ENCODE results near the gene ANKZF1.

ANKZF1 gene

DNA sequence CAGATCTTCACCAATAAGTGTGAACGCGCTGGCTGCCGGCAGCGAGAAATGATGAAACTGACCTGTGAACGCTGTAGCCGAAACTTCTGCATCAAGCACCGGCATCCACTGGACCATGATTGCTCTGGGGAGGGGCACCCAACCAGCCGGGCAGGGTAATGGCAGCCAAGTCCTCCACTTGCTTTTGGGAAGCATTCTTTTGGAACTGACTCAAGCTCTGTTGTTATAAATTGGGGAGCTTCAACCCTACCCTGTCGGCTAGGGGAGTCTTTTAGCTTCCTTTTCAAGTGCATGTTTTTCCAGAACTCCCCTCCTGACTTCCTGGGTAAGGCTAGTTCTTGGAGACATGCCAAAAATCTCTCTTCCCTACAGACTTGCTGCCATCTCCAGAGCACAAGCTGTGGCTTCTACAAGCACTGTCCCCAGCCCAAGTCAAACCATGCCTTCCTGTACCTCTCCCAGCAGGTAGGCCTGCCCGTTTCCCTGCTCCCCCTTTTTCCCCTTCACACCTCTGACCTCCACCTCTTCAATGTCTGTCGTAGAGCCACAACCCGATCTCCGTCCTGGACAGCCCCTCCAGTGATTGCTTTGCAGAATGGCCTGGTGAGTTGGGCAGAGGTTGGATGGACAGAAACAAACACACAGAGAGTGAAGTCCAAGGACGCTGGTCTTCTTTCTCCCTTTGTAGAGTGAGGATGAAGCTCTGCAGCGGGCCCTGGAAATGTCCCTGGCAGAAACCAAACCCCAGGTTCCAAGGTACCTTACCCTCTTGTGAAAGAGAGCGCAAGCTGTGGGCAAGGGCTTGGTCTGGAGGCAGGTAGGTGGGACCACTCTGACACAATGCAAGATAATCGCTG, 21.5 kb upstream of the ANKZF1 start:
- DNase-seq (ENCODE audit: low spot score), result peak; percentile 37

DNA sequence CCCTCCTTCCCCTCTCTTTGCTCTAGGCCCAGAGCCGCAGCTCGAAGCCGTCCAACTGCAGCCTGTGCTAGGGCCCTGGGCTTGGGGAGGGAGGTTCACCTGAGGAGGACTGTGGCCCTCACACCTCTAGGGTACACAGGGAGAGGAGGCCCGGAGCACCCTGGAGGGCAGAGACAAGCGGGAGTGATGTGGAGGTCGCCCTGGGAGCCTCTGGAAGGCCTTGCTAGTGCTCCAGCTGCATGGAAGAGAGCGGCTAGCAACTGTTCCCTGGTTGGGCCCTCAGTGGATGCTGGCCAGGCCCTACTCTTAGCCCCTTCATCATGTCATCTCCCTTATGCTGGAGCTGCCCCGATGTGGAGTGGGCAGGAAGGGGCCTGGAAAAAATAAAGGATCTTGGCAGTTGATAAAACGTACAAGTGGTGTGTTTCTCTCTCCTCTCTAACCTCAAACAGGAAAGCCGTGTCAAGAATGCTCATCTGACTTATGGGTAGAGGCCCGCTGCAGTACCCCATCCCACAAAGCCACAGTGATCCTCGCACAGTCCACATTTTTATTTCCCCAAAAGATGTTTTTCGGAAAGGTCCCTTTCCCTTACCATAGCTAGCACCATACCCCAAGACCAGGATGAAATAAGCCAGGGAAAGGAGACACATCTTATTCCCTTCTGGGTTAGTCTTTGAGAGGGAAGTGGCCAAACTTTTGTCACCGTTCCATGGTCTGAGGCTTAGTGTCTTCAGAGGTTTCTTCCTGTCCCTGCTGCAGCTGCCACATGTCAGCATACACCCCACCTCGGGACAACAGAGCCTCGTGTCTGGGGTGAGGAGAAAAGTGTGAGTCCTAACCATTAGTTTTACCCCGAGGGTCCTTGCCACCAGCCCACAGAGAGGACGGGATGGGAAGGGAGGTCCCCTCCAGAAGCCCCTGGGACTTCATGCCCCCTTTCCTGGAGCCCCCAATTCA, 20.1 kb upstream of the ANKZF1 start:
- no peak for DNase-seq (ENCODE audit: low spot score)

GRCh38 chr2:219210196-219210885, 19.3 kb upstream of the ANKZF1 start:
- no peak for DNase-seq (ENCODE audit: low spot score)

DNA sequence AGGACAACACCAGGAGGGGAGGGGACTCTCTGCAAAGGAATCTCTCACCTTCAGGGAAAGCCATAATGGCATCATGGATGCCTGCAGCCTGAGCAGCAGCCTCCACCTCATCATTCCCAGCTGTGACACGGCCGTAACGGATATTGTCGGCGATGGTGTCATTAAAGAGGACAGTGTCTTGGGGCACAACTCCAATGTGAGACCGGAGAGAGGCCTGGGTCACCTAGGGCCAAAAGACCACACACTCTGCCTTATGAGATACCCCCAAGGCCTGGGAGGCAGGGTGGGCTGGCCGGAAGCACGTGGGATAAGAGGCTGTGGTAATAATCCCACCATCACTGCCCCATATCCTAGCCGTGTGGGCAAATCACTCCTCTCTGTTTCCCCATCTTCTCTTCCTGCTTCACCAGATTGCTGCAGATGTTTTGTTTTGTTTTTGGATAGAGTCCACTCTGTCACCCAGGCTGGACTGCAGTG, 18.7 kb upstream of the ANKZF1 start:
- no peak for DNase-seq (ENCODE audit: low spot score)

GRCh38 chr2:219213026-219213415, 16.6 kb upstream of the ANKZF1 start:
- no peak for DNase-seq (ENCODE audit: low spot score)

DNA sequence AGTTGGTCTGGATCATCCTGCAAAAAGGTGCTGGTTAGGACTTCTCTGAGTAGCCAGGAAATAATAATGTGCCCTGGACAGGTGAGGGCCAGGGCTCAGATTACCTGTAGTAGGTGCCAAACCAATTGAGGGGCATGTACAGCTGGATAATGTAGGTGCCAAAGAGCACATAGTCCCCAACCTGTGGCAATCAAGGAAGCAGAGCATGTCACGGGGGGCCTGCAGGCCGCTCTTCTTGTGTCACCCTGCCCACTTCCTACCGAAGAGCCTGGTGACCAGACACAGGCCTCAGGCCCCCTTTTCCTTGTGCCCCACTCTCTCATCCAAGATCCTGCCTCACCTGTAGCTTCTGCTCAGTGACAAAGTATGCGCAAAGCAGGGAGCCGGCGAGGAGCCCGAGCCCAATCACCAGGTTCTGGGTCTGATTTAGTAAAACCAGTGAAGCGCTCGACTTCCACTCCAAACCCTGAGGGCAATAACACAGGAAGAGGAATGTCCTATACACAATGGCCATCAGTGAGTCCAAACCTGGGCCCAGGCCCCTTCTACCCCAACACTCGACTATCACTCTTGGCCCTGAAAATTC, 16.0 kb upstream of the ANKZF1 start:
- no peak for DNase-seq (ENCODE audit: low spot score)

GRCh38 chr2:219214141-219214540, 15.5 kb upstream of the ANKZF1 start:
- no peak for DNase-seq (ENCODE audit: low spot score)

DNA sequence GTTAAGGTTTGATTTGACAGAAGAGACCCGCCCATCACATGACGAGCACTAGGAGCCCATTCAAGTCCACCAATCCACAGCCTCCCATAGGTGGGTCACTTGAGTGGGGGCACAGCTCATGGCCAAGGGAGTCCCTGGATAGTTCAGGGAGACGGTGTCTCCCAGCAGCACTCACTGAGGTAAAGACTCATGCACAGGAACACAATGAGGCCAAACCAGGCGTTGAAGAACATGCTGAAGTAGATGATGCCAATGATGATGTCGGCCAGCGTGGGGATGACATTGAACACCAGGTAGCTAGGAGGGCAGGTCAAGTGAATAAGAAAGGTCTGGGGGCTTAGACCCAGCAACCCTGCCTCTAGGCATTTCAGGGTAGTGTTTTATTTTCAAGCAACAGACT, 14.8 kb upstream of the ANKZF1 start:
- no peak for DNase-seq (ENCODE audit: low spot score)

DNA sequence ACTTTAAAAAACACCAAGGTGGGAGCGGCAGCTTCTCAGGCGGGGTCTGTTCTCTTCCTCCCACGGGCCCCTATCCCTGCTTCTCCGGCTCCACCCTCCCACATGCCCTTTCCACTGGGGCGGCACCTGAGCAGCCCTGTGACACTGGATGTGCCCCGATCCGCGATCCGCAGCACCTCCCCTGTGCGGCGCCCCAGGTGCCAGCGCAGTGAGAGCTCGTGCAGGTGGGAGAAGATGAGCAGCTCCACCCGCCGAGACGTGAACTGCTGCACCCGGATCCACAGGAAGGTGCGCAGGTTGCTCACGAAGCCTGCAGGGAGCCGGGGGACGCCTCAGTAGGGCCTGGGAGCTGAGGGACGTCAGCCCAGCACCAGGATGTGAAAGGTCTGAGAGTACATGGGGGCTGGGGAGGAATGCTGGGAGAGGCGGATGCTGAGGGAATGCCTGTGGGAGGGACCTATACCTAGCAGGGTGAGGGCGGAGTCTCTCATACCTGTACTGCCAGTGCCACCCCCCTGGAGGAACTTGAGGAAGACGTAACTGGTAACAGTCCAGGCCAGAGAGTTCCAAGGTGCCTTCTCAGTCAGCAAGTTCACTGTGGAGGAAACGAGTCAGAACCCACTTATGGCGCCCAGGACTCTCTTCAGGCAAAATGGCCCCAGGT, 13.6 kb upstream of the ANKZF1 start:
- DNase-seq (ENCODE audit: low spot score), result no peak

- no peak for DNase-seq (ENCODE audit: low spot score)
Measured at GRCh38 chr2:219216535-219216915, 13.1 kb upstream of the ANKZF1 start.

DNA sequence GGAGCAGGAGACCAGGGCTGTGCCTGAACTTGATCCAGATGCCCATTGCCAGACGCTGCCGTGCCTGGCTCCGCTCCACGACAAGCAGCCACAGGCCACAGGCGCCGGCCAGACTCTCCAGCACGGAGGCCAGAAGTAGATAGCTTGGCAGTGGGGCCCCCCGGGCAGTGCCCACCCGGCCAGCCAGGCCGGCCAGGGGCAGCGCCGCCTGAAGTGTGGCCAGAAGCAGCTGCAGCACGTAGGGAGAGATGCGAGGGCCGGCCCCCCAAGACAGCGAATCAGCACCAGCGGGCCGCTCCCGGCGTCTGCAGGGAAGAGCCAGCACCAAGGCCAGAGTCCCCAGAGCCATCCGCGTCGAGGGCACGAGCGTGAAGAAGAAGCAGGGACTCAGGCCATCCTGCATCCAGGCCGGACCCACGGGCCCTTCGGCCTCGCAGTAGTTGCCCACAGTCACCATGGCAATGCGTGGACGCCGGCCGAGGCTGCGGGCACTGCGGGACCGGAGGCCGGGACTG, 11.3 kb upstream of the ANKZF1 start:
- peak; percentile 71 for DNase-seq (ENCODE audit: low spot score)

DNA sequence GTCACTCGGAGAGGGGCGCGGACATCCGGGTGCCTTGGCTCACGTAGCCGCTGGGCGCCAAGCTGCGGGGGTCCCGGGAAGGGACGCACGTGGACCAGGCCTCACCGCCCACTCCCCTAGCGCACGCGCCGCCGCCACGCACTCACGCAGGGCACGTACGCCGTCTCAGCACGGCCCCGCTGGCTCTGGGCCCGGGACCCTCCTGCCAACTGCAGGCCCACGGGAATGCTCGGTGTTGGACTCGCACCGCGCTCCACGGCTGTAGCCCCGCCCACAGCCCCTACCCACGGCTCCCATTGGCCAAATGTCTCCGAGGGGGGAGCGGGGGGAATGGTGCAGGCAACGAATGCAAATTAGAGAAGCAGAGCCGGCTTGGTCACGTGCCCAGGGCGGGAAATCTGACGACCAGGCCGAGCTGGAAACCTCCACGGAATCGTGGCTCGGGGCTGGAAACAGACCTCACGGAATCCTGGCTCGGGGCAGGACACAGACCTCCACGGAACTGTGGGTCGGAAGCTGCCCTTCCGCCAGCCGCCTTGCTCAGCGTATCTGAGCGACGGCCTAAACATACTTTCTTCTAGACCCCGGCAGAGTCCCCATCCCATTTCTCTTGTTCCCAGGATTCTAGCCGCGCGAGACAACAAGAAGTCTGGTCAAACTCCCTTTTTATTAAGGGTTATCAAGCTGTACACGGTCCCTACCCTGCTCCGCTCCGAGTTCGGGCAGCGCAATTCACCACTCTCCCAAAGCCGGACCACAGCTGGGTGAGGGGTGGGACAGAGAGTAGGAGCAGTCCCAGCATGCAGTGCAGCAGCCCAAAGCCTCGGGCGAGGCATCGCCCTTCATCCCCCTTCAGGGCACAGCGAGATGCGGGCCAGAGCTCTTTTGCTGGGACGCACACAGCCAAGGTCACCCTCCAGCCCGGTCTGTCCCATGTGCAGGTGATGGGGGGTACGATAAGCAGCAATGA, 10.6 kb upstream of the ANKZF1 start, which contains the start of gene ABCB6:
Gene ABCB6 (minus strand): TSS at position 227 of the 970 bp plus-strand sequence. CDS start 285 bp downstream, outside the sequence.
- peak; percentile 96 for DNase-seq (ENCODE audit: low spot score)

DNA sequence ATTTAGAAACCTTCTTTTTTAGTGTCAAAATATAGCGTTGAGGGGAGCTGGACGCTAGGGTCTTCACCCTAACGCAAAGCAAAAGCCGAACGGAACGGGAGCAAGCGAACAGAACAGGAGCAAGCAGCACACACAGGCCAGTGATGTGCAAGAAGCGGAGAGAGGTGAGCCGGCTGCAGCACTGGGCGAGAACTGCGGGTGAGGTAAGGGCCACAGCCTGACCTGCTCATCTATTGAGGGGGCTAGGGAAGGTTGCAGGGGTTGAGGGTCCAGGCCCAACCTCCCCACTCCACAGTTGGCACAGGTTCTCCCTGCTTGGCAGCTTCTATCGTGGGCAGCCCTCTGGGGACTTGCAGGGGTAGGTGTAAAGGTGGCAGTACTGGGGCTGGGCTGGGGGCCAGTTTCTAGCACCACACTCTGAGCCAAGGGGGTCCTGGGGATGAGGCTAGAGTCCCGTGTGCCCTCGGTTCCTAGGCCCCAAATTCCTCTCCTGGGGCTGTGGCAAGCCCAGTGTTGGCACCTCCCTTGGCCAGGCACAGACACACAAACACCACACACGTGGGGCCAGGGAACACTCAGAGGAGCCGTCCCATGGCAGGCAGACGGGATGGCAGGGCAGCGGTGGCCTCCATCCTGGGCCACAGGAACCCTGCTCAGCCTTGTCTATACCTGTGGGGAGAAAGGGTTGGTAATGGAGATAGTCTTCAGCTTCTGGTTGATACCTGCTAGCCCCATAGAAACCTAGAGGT, 9.6 kb upstream of the ANKZF1 start:
- DNase-seq (ENCODE audit: low spot score), result no peak

DNA sequence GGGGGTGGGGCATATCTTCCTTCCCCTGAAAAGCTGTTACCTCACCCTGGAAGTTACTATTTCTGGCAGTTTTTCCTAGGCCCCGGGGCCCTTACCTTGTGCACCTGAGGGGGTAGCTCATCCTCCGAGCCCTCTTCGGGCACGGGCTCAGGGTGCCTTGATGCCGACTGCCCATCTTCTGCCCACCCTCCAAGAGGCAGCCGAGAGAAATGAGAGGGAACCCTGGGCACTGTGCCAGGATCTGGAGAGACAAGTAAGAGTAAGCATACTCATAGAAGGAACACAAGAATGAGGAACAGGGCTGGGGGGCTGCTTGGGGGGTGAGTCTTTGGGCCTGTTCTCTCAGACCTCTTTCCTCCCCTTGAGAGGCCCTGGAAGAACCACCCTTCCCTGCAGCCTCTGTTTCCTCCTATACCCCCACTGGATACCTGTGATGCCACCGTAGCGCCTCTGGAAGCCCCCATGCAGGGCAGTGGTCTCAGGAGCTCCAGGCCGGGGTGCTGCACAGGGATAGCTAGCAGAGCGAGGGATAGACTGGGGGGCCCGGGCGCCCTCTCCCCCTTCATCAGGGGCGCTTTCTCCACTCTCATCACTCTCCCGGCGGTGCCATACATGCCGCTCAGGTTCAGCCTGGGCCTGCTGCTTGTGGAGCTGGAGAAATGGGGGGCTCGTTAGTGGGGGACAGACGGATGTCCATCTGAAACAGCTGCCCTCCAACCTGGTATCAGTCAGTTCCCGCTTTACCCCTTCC, 8.8 kb upstream of the ANKZF1 start:
- DNase-seq (ENCODE audit: low spot score), result no peak

GRCh38 chr2:219221957-219222518, 7.6 kb upstream of the ANKZF1 start:
- DNase-seq (ENCODE audit: low spot score), result no peak

DNA sequence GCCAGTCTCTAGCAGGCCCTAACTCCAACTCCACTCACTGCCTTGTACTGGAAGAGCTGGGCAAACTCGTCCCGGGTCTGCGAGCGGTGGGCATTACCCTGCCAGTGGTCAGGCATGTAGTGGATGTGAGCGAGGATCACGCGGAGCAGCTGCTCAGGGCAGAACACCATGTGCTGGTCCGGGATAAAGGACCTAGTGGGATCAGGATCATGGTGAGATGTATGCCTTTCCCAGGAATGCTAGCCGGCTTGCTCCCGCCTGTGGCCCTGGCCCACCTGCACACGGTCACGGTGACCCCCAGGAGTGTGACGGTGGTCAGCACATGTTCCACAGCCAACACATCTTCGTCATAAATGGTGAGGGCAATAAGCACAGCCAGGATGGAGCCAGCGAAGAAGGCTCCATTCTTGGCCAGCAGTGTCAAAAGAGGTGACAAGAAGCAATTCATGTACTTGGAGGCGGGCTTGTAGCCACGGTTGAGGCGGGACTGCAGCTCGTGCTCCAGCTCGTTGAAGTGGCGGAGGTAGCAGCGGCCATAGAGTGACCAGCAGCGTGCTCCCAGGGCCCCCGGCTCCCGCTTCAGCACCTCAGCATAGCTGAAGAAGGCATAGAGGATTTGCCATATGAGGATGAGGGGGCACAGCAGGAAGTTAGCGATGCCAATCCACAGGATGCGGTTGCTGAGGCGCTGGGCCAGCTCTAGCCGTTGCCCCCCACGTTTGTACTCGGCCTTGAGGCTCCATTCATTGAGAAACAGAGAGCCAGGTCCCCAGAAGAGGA, 5.6 kb upstream of the ANKZF1 start:
- DNase-seq (ENCODE audit: low spot score), result no peak

GRCh38 chr2:219225350-219225749, 4.3 kb upstream of the ANKZF1 start:
- DNase-seq (ENCODE audit: low spot score), result no peak

All from AG08395 (cell line).